Measurements from ENCODE around the gene GPX8.

The GPX8 gene, protein sequence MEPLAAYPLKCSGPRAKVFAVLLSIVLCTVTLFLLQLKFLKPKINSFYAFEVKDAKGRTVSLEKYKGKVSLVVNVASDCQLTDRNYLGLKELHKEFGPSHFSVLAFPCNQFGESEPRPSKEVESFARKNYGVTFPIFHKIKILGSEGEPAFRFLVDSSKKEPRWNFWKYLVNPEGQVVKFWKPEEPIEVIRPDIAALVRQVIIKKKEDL

DNA sequence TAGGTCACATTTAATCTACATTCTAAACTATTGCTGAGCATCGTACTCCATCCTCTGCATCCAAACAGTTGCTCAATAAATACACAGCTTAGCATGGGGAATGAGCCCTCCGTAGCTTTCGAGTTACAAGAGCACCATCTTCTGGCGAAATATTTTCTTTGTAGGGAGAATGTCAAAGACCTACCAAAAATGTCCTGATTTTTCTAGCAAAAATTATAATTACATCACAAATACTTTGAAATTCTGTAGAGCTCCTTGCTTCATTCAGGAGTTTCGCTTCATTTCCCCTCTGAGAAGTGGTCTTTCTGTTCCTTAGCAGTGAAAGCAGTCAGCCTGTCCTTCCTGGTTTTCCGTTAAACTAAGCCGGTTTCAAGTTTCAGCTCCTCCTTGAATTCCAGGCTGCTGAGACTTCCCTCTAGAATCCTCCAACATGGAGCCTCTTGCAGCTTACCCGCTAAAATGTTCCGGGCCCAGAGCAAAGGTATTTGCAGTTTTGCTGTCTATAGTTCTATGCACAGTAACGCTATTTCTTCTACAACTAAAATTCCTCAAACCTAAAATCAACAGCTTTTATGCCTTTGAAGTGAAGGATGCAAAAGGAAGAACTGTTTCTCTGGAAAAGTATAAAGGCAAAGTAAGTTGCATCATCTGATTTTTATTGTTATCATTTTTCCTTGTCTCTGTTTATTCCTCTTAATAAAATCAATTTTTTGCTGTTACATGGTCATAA is at the start of gene GPX8:
Gene GPX8, plus strand, starts transcription at position 409 of the 730 bp plus-strand sequence. Its CDS starts 22 bp downstream, at position 431.
- no peak for DNase-seq

DNA sequence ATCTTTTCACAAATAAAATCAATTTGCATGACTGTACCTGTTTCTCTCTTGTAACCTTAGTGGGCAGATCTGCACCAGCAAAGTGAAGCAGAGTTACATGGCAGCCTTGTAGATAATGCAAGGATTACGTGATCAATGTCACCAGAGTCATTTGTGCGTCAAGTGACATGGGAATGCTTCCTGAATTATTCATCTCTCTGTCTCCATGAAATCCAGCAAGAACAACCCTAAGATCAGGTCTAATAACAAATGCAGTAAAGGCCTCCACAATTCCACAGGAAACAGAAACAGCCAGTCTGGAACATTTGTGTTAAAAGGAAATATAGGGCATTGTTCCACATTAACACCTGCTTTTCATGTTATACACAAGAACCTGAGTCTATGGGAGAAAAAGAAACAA is 49.8 kb upstream of the GPX8 start:
- DNase-seq, result no peak

DNA sequence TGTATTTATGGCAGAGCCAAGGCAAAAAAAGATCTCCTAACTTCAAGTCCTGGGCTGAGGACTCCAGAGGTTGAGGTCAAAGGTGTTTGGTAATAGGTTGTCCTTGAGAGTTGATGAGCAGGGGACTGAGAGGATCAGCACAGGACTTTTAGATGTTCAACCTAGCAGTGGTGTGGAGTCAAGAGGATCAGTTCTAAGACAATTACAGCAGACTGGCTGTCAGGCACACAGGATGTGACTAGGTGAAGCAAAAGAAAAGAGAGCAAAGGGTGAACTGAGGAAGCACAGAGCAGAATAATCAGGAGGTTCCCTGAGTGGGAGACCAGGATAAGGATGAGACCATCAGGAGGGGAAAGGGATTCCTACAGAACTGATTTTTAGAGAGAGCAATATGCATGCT is 46.6 kb upstream of the GPX8 start:
- DNase-seq, result no peak

DNA sequence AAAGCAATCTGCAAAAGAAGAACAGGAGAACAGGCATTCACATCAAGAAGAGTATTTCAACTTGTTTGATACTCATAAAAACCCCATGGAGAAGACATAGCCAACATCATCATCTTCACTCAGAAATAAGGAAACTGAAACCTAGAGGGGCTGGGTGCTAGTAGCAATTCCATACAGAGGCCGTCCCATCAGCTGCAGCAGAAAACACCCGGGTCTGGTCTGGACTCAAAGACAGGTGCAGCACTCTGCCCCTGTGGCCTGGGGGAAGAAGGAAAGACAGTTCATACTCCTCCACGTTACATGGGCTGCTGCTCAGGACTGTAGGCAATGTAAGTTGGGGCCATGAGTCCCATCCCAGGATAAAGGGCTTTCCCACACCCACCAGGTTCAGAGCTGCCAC is 45.9 kb upstream of the GPX8 start:
- no peak for DNase-seq

DNA sequence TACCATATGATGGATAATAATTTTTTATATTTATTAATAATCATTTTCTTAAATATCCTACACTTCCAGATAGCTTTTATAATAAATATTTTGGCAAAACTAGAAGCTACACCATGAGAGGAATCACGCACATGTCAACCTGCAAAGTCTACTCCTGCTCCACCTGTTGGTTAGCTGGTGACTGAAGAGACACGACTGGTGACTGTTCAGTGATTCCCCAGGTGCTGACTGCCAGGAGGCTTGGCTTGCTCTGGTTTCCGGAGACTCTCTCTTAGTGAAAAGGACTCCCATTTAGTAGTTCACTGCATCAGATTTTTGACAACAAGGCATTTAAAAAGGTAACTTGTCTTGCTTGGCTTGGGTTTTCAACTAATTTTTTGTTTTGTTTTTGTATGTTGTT is 36.6 kb upstream of the GPX8 start:
- no peak for DNase-seq

DNA sequence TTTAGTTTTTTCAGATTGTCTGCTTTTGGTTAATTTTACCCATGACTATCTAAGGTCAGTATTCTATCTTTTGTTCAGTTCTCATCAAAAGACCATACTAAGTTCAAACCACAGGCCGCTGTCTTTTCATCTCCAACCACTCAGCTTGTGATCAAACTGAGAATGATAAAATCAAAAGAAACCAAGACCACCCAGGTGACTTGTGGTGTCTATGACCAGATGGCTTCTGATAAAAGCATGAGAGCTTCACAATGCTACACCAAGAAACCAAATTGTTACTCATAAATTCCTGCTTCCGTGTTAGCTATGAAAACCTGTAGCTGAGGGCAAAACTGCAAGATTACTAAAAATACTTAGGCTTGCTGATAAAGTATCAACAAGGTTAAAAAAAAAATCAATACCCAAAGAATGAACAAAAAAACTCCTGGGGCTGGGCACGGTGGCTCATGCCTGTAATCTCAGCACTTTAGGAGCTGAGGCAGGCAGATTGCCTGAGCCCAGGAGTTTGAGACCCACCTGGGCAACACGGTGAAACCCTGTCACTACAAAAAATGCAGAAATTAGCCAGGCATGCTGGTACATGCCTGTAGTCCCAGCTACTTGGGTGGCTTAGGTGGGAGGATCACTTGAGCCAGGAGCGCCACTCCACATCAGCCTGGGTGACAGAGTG is 25.8 kb upstream of the GPX8 start:
- DNase-seq, result no peak

DNA sequence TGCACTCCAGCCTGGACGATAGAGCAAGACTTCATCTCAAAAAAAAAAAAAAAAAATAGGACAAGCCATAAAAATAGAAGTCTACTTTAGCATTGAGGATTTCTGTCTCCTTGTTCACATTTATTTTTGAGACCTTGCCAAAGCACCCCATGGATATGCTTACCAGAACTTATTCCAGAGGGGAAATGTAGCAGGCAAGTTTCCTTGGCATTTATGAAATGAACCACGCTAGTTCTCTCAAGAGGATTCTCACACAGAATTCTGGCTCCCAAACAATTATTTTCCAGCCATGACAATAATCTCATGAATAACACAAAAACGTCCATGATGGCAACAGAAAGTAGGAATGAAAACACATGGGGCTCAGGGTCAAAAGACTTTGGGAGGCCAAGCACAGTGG is 23.4 kb upstream of the GPX8 start:
- no peak for DNase-seq

DNA sequence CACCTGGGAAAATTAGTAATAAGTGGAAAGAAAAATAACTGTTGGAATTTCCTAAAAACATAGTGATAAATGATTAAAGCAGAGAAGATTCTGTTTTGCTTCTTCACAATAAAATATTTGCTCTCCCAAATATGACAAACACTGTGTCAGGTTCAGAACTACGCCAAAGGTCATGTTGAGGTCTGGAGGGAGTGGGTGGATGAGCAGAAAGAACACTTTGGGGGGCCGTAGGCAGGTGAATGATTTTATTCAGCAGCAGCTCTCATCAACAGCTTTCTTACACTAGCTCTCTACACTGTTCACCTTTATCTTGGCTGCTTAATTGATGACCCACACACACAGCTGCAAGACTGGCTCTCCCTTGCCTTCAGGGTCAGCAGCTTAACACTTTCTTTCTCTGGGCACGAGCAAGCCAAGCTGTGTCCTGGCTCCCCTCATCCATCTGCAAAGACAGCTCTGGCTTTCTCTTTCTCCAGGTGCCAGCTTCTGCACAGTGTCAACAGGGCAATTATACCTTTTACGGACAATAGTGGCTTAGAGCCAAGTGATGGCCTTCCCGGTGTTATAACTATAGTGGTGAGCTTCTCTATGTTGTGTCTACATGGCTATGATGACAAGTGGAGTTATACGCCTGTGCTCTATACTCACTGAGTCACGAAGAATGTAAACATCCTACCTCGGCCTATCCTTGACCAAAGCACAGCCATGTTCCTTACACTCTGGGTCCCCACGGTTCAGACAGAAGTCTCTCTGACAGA is 18.9 kb upstream of the GPX8 start:
- no peak for DNase-seq

DNA sequence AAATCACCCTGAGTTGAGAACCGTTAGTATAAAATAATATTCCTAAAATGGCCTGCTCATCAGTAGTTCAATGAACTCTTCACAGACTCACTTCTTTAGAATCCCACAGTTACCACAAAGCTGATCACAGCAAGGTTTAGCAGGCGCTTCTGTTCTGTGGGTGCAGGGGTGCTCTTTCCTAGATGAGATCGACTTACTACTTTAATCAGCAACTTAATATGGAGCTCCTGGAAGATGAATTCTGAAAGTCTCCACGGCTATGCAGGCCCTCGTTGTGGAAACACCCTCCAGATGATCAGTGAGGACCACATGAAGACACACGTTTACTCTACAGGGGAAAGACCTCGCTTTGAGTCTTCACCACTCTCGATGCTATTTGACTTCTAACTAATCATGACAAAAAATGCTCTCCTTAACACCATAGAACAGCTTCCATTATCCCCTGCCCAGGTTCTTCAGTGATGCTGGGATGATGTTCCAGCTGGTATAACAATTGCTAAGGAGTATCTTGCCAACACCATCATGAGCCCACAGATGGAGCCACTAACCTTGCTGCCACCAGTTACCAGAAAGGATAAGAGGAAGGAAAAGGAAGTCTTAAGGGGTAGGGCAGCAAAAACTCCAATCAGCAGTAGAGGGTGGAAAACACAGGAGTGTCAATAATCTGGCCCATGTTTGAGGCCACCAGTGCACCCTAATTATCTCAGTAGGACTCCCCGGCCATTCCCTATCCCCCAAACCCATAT is 17.9 kb upstream of the GPX8 start:
- DNase-seq, result no peak

DNA sequence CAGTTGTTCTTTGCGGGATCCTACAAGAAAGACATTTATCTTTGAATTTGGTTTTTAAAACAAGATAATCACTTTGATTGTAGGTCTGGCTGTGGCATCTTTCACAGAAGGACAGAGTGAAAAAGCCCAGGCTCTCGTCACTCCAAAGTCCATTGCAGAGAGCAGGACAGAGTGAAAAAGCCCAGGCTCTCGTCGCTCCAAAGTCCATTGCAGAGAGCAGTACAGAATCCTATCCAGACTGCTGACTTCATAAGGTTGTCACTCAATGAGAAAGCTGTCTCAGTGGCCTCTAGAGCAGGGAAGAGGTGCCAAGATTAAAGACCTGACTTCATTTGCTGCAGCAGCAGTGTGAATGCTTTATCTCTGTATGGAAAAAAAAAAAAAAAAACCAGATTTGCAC is 16.3 kb upstream of the GPX8 start:
- no peak for DNase-seq

DNA sequence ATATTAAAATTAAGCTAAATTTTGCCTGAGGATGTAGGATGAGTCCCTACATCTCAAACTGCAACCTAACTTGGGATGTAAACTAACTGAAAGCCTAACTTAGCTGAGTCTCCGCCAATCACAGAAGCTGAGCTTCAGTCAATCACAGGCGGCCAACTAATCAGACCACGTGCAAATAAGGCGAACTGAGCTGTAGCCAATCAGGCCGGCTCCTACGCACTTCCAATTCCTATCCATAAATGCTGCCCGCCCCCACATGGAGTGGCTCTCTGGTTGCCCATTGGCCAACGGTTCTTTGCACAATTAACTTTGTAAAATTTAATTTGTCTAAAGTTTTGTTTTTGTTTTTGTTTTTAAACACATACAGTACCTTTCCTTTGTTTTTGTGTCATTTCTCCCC is 13.9 kb upstream of the GPX8 start:
- no peak for DNase-seq

DNA sequence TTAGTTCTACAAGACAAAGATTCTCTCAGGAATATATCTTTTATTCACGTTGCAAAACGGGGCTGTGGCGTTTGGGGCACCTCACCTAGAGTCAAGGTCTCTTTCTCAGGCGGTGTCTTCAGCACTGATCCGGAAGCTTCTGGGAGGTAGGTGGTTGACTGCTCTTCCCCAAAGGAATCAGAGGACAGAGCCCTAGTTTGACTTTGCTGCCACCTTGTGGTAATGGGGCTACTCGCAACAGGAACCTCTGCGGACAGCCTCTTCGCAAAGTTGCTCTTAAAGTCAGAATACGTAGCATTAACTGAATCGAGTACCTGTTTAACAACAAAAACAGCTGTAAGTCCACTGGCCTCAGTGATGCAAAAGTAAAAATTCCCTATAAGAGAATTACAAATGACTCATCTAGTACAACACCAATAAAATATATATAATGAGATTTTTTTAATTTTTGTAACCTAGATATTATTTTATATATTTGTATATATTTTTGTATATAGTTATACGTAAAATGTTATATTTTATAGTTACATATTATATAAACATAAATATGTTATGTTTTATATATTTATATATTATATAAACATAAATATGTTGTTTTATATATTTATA is 13.3 kb upstream of the GPX8 start:
- DNase-seq, result peak; percentile 27

DNA sequence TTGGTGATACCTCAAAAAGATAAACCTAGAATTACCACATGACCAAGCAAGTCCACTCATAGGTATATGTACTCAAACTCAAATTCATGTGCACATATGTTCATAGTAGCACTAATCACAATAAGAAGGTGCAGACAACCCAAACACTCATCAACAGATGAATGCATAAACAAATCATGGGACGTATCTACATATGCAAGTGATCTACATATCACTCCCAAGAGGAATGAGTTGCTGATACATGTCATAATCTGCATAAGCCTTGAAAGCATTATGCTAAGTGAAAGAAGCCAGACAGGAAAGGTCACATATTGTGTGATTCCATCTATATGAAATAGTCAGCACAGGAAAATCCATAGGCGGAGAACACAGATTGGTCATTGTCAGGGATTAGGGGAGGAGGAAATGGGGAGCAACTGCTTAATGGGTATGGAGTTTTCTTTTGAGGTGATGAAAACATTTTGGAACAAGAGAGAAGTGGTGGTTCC is 10.6 kb upstream of the GPX8 start:
- DNase-seq, result no peak

DNA sequence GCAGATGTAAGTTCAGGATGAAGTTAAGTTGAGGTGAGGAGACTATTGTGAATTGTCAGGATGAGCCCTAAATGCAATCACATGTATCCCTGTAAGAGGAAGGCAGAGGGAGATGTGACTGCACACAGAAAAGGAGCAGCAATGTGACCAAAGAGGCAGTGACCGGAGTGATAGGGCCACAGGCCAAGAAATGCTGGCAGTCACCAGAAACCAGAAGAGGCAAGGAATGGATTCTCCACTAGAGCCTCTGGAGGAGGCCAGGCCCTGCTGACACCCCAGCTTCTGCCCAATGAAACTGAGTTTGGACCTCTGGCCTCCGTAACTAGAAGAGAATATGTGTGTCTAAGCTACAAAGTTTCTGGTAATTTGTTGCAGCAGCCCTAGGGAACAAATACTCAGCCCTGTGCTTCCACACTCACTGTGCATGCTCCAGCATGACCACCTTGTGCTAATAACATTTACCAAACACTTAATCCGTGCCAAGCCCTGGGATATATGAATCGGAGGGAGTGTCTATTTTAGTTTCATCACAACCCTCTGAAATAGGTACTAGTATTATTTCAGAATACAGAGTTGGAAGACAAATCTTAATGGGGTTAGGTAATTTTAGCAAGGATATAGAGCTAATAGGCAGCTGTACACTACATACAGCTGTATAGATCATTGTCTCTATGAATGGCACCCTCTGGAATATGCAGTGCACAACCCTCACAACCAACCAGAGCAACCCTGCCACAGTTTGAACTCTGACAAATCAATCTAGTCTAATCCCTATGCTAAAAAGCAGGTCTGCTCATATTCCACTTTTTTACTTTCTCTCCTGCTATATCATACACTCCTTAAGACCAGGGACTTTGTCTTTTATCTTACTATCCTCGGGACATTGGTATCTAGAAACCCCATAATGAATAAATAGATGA is 7.8 kb upstream of the GPX8 start:
- DNase-seq, result no peak

DNA sequence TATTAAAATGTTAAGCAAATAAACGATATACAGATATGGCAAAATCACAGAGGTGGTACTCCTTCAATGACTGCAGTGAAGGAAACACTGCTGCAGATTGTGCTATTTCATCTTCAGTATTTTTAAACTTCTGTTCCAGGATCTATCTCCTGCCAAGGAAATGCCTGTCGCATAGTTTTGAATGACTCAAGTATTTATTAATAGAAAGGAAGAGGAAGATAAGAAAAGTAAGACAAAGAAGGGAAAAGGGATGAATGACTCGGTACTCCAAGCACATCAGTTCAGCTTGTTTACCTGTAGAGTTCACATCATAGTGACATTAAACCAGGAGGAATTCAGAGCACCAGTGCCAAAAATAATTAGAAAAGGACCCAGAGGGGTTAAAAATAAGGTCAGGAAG is 5.1 kb upstream of the GPX8 start:
- no peak for DNase-seq

DNA sequence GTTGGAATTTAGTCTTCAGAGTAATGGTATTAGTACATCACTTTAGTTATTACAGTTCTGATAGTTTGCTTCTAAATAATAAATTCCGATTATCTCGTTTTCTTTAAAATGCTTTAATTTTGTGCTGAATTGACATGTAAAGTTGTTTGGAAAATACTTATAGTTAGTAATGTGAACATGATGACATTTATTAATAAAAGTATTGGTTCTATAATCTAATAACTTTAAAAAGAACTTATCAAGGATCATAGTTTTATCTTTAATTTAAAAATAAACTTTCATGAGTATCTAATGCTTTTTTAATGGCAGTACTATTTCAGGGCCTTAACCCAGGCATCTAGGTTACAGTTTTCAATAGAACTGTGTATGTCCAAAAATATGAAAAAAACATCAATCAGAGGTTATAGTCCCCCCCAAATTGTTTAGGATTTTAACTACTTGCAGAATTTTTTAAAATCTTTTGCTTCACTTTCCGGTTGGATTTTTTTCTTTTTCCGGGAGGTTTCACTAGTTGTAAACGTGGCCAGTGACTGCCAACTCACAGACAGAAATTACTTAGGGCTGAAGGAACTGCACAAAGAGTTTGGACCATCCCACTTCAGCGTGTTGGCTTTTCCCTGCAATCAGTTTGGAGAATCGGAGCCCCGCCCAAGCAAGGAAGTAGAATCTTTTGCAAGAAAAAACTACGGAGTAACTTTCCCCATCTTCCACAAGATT is 680 bp downstream of the GPX8 start:
- peak; percentile 21 for DNase-seq

DNA sequence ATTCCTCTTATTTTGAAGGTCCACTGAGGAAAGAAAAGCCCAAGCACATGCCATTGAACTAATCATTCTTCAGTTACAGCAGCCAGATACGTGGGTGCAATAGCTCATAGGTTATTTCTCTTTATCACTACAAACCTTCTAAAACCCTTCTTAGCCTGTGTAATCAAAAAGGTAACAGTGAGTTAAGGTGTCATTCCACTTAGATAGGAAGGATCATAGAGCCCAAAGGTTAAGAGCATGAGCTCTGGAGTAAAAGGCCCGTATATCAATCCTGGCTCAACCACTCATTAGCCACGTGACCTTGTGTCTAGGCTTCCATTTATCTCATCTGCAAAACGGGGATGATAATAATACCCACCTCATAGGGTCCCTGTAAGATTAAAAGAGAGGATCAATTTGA is 2.7 kb downstream of the GPX8 start:
- DNase-seq, result no peak

DNA sequence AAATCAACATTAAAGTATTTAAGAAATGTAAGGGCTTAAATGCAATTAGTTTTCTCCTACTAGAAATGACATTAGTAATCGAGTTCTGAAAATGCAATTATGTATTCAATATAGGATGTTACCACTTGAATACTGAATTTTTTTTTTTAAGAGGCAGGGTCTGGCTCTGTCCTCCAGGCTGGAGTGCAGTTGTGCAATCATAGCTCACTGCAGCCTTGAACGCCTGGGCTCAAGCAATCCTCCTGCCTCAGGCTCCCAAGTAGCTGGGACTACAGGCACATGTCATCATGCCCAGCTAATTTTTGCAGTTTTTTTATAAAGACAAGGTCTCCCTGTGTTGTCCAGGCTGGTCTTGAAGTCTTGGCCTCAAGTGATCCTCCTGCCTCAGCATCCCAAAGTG is 11.5 kb downstream of the GPX8 start:
- DNase-seq, result no peak

DNA sequence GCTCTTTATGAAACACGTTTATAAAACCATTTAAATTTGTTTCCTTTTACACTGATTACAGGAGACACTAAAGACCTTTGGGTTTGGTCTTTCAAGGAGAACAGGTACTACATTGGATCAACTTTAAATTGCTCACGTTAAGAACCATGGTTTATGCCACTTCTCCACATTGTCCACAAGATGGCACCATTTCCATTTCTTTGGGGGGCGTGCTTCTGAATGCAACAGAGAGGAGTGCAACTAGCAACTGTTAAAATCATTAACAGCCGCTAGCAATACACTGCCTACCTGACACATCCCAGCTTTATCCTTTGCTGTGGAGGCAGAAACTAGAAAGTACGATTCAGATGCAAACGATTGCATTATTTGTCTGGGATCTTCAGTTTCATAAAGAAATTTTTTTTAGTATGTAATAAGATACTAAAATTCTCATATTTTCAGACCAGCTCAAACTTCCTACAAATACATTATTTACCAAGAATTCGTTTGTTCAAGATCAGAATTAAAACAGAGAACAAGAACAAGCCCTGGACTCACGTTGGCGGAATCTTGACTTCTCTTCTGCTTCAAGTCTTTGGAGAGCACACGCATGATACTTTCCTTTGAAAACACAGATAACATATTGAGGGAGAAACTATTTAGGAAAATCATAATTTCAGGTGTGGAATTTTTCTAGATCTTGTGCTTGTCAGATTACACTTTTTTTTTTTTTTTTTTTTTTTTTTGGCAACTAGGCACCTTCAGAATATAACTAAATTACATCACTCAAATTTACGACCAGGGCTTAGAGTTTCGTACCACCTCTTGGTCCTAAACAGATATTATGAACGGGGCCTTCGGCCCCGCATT is 12.3 kb downstream of the GPX8 start:
- no peak for DNase-seq
